ENCODE measurements around the gene ZNF618. TPM values are rescaled to one million over a fixed set of nuclear protein-coding genes. Genes with fewer than 3 reads are reported as not detected.

The ZNF618 gene
- polyA plus RNA-seq, 1 of the 3 experiments (the other 2 are of a cell fraction) = 6.2 TPM

GRCh38 chr9:114081441-114082016 lies 205.4 kb downstream of the ZNF618 start:
- no peak for DNase-seq
- H3F3A ChIP-seq (replicated peaks; ENCODE audit: insufficient read depth) = no peaks in the 10 kb centered on the region
- no peak overlapping the region for H3K4me2 ChIP-seq
- H3K9me2 ChIP-seq = no peaks in the 10 kb centered on the region
- no peaks in the 10 kb centered on the region; a peak in 1 of 4 replicates for H3K4me1 ChIP-seq (ENCODE audit: control insufficient read depth in 1 of 2, insufficient read depth in 2 of 2, low read depth in 1 of 2, low read length in 1 of 2)
- no peaks in the 10 kb centered on the region for H4K20me1 ChIP-seq (ENCODE audit: insufficient read depth)
- TF ChIP-seq GABPA (IDR thresholded peaks at IDR 0.05; ENCODE audit: low read depth) = no peak
- H3K4me3 ChIP-seq (ENCODE audit: low read depth in 2 of 2, low read length in 1 of 2) = no peak overlapping the region
- no peak overlapping the region for H3K27ac ChIP-seq (ENCODE audit: low read depth in 2 of 2, low read length in 1 of 2)
- no peak overlapping the region for H3K9ac ChIP-seq
- ChIA-PET POLR2A (no interaction called here), CTCF (interaction anchor here (1.1 to 5.7 kb wide), 16 partner anchors 16 to 344 kb away, joined by 4 to 133 read pairs (median 12); partner anchors contain the start of genes COL27A1 and KIF12)
- H3K27me3 ChIP-seq (ENCODE audit: insufficient read depth) = peaks cover under 1% of the 10 kb centered on the region; the same call in 1 of the 2 replicates
- no peaks in the 10 kb centered on the region for H3K9me3 ChIP-seq
- H3K36me3 ChIP-seq (replicated peaks in 1 of 2; ENCODE audit: control insufficient read depth in 1 of 2, insufficient read depth in 2 of 2, low read length in 1 of 2) = no peaks in the 10 kb centered on the region
- no peaks in the 10 kb centered on the region for H3K79me2 ChIP-seq (ENCODE audit: insufficient read depth)
- 52% methylated on average over 5 of the region's 6 CpGs for WGBS (ENCODE audit: low lambda C conversion rate)
- no peak overlapping the region for H2AFZ ChIP-seq (ENCODE audit: low read depth)

GRCh38 chr9:114082017-114082762 lies 206.1 kb downstream of the ZNF618 start:
- no peak overlapping the region for H3K4me2 ChIP-seq
- no peak overlapping the region; a peak in 1 of 4 replicates for H3K4me3 ChIP-seq (ENCODE audit: low read depth in 2 of 2, low read length in 1 of 2)
- H3K79me2 ChIP-seq (ENCODE audit: insufficient read depth) = no peaks in the 10 kb centered on the region
- H2AFZ ChIP-seq (ENCODE audit: low read depth) = no peak overlapping the region
- no peaks in the 10 kb centered on the region for H3F3A ChIP-seq (replicated peaks; ENCODE audit: insufficient read depth)
- H3K9me2 ChIP-seq = no peaks in the 10 kb centered on the region
- H3K4me1 ChIP-seq (ENCODE audit: control insufficient read depth in 1 of 2, insufficient read depth in 2 of 2, low read depth in 1 of 2, low read length in 1 of 2) = no peaks in the 10 kb centered on the region; a peak in 1 of 4 replicates
- ChIA-PET CTCF (interaction anchor here (0.5 to 5.7 kb wide), 79 partner anchors 9 to 404 kb away, joined by 3 to 133 read pairs (median 4); partner anchors contain the start of genes COL27A1 and KIF12), POLR2A (no interaction called here)
- WGBS (ENCODE audit: low lambda C conversion rate) = 31% methylated on average over 8 of the region's 10 CpGs
- H3K27me3 ChIP-seq (ENCODE audit: insufficient read depth) = no peaks in the 10 kb centered on the region; the same call in 1 of the 2 replicates
- H4K20me1 ChIP-seq (ENCODE audit: insufficient read depth) = no peaks in the 10 kb centered on the region
- H3K9ac ChIP-seq = no peak overlapping the region
- no peak overlapping the region for H3K27ac ChIP-seq (ENCODE audit: low read depth in 2 of 2, low read length in 1 of 2)
- H3K9me3 ChIP-seq = no peaks in the 10 kb centered on the region
- peak; percentile 86 for DNase-seq
- no peaks in the 10 kb centered on the region for H3K36me3 ChIP-seq (replicated peaks in 1 of 2; ENCODE audit: control insufficient read depth in 1 of 2, insufficient read depth in 2 of 2, low read length in 1 of 2)
- no peak for TF ChIP-seq NFIC (IDR thresholded peaks at IDR 0.05; ENCODE audit: borderline replicate concordance)
- TF ChIP-seq RXRA (IDR thresholded peaks at IDR 0.05; ENCODE audit: borderline replicate concordance, low read depth) = no peak
- no peak for TF ChIP-seq RFX5 (IDR thresholded peaks at IDR 0.05; ENCODE audit: low read length)
- no peak for TF ChIP-seq TCF12 (IDR thresholded peaks at IDR 0.05)
- no peak for TF ChIP-seq PBX3 (IDR thresholded peaks at IDR 0.05)
- peak; percentile 89 for TF ChIP-seq CTCF (IDR thresholded peaks at IDR 0.05)
- peak; percentile 94 for TF ChIP-seq SMC3 (IDR thresholded peaks at IDR 0.05; ENCODE audit: low read depth, low read length)
- TF ChIP-seq MEF2A (IDR thresholded peaks at IDR 0.05; ENCODE audit: borderline replicate concordance, low read depth) = no peak
- TF ChIP-seq USF1 (IDR thresholded peaks at IDR 0.05; ENCODE audit: borderline replicate concordance, low read depth) = no peak
- no peak for TF ChIP-seq TAF1 (IDR thresholded peaks at IDR 0.05; ENCODE audit: borderline replicate concordance, low read depth, low read length)
- no peak for TF ChIP-seq POLR2AphosphoS5 (IDR thresholded peaks at IDR 0.05; ENCODE audit: low read depth, low read length)
- TF ChIP-seq SIN3A (IDR thresholded peaks at IDR 0.05; ENCODE audit: borderline replicate concordance, low read depth, low read length) = 0 out of 2 replicates have a peak, but pooled peaks have one; percentile 29
- no peak for TF ChIP-seq TEAD4 (IDR thresholded peaks at IDR 0.05; ENCODE audit: borderline replicate concordance, insufficient read depth)
- TF ChIP-seq RAD21 (IDR thresholded peaks at IDR 0.05; ENCODE audit: low read length) = peak; percentile 92
- no peak for TF ChIP-seq EZH2phosphoT487 (IDR thresholded peaks at IDR 0.05; ENCODE audit: borderline replicate concordance, low read depth)
- no peak for TF ChIP-seq ZBTB33 (IDR thresholded peaks at IDR 0.05; ENCODE audit: borderline replicate concordance, low read depth)
- TF ChIP-seq USF2 (IDR thresholded peaks at IDR 0.05; ENCODE audit: borderline replicate concordance, low read depth, low read length) = no peak
- TF ChIP-seq JUND (IDR thresholded peaks at IDR 0.05) = no peak
